ENCODE measurements around the gene TMEM131.

TMEM131 gene

DNA sequence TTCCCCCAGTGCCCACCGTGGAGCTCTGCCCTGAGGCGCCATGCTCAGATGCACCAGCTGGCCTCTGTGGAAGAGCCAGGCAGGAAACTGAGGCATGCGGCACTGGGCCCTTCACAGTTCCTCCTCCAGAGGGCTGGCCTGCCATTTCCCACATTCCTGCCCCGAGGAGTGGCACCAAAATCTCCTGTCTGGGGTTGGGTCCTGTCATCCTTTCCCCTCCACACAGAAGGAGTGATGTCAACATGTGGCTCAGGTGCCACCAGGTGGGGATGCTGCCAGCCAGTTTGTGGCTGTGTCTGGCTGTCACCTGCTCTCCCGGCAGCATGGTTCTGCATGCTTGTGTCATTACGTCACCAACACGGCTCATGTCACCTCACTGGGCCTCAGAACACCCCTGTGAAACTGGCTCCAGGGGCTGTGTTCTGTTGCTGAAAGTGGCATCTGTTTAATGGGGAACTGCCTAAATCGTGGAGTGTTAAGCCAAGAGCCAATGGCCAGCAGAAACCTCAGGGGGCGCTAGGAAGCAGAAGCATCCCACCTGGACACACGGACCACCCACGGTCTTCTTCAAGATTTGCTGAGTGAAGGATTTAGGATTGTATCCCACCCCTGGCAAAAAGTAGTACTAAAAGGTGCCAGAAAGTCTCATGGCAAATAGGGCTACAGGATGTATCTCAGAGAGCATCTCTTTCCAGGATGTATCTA, 231.0 kb downstream of the TMEM131 start (continued):
- TF ChIP-seq, protein P1, sequence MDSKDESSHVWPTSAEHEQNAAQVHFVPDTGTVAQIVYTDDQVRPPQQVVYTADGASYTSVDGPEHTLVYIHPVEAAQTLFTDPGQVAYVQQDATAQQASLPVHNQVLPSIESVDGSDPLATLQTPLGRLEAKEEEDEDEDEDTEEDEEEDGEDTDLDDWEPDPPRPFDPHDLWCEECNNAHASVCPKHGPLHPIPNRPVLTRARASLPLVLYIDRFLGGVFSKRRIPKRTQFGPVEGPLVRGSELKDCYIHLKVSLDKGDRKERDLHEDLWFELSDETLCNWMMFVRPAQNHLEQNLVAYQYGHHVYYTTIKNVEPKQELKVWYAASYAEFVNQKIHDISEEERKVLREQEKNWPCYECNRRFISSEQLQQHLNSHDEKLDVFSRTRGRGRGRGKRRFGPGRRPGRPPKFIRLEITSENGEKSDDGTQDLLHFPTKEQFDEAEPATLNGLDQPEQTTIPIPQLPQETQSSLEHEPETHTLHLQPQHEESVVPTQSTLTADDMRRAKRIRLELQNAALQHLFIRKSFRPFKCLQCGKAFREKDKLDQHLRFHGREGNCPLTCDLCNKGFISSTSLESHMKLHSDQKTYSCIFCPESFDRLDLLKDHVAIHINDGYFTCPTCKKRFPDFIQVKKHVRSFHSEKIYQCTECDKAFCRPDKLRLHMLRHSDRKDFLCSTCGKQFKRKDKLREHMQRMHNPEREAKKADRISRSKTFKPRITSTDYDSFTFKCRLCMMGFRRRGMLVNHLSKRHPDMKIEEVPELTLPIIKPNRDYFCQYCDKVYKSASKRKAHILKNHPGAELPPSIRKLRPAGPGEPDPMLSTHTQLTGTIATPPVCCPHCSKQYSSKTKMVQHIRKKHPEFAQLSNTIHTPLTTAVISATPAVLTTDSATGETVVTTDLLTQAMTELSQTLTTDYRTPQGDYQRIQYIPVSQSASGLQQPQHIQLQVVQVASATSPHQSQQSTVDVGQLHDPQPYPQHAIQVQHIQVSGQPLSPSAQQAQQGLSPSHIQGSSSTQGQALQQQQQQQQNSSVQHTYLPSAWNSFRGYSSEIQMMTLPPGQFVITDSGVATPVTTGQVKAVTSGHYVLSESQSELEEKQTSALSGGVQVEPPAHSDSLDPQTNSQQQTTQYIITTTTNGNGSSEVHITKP (tag by site-specific recombination; IDR thresholded peaks at IDR 0.05) = no peak
- no peak for TF ChIP-seq ZNF292 (tag by site-specific recombination; IDR thresholded peaks at IDR 0.05; ENCODE audit: borderline replicate concordance, low read depth)
- no peak for TF ChIP-seq ZNF19 (tag by site-specific recombination; IDR thresholded peaks at IDR 0.05; ENCODE audit: low read depth)
- TF ChIP-seq, protein P2, sequence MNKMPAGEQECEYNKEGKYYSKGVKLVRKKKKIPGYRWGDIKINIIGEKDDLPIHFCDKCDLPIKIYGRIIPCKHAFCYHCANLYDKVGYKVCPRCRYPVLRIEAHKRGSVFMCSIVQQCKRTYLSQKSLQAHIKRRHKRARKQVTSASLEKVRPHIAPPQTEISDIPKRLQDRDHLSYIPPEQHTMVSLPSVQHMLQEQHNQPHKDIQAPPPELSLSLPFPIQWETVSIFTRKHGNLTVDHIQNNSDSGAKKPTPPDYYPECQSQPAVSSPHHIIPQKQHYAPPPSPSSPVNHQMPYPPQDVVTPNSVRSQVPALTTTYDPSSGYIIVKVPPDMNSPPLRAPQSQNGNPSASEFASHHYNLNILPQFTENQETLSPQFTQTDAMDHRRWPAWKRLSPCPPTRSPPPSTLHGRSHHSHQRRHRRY (tag by site-specific recombination; IDR thresholded peaks at IDR 0.05) = no peak
- no peak for TF ChIP-seq ZNF501 (tag by site-specific recombination; IDR thresholded peaks at IDR 0.05)
- no peak for TF ChIP-seq ZNF10 (tag by site-specific recombination; IDR thresholded peaks at IDR 0.05)
- no peak for TF ChIP-seq ZNF132 (tag by site-specific recombination; IDR thresholded peaks at IDR 0.05; ENCODE audit: borderline replicate concordance)
- no peak for TF ChIP-seq ZNF211 (tag by site-specific recombination; IDR thresholded peaks at IDR 0.05; ENCODE audit: low read depth)
- TF ChIP-seq ZNF16 (tag by site-specific recombination; IDR thresholded peaks at IDR 0.05; ENCODE audit: low read depth) = no peak
- TF ChIP-seq, protein P3, sequence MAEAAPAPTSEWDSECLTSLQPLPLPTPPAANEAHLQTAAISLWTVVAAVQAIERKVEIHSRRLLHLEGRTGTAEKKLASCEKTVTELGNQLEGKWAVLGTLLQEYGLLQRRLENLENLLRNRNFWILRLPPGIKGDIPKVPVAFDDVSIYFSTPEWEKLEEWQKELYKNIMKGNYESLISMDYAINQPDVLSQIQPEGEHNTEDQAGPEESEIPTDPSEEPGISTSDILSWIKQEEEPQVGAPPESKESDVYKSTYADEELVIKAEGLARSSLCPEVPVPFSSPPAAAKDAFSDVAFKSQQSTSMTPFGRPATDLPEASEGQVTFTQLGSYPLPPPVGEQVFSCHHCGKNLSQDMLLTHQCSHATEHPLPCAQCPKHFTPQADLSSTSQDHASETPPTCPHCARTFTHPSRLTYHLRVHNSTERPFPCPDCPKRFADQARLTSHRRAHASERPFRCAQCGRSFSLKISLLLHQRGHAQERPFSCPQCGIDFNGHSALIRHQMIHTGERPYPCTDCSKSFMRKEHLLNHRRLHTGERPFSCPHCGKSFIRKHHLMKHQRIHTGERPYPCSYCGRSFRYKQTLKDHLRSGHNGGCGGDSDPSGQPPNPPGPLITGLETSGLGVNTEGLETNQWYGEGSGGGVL (tag by site-specific recombination; IDR thresholded peaks at IDR 0.05) = no peak
- TF ChIP-seq YY2 (tag by site-specific recombination; IDR thresholded peaks at IDR 0.05) = no peak
- TF ChIP-seq, protein P4, sequence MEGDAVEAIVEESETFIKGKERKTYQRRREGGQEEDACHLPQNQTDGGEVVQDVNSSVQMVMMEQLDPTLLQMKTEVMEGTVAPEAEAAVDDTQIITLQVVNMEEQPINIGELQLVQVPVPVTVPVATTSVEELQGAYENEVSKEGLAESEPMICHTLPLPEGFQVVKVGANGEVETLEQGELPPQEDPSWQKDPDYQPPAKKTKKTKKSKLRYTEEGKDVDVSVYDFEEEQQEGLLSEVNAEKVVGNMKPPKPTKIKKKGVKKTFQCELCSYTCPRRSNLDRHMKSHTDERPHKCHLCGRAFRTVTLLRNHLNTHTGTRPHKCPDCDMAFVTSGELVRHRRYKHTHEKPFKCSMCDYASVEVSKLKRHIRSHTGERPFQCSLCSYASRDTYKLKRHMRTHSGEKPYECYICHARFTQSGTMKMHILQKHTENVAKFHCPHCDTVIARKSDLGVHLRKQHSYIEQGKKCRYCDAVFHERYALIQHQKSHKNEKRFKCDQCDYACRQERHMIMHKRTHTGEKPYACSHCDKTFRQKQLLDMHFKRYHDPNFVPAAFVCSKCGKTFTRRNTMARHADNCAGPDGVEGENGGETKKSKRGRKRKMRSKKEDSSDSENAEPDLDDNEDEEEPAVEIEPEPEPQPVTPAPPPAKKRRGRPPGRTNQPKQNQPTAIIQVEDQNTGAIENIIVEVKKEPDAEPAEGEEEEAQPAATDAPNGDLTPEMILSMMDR (tag by site-specific recombination; IDR thresholded peaks at IDR 0.05) = no peak

DNA sequence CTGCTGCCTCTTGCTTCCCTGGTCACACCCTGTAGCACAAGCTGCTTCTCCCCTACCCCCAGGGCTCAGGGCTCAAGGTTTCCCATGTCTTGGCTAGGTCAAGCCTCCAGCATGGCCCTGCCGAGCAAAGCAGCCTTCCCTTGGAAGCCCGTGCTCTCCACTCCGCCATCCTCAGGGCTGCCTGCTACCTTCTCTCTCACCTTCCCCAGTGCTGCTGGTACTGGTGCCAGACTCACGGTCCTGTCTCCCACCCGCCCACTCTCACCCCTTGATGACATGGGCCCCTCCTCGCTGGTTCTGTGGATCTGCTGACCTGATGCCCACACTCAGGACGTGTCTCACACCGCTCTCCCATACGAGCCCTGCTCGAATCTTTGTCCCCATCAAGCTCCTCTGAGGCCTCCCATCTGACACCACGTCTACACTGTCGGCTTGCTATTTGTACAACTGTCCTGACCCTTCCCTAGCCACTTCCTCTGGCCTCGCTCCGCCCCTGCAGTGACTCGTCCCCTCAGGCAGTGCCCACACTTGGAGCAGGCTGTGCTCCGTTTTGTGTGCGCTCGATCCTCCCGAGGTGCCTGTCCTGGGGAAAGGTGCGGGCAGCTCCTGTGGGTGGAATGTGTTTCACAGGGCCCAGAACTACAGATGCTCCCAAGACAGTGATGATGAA, 232.4 kb downstream of the TMEM131 start:
- TF ChIP-seq ZNF140 (tag by site-specific recombination; IDR thresholded peaks at IDR 0.05) (no peak), TCF7L2 (IDR thresholded peaks at IDR 0.05; ENCODE audit: borderline replicate concordance, low read depth, low read length) (no peak), ZFP37 (tag by site-specific recombination; IDR thresholded peaks at IDR 0.05) (no peak), OVOL3 (tag by site-specific recombination; IDR thresholded peaks at IDR 0.05) (no peak), ZNF621 (tag by site-specific recombination; IDR thresholded peaks at IDR 0.05) (no peak), WT1 (tag by site-specific recombination; IDR thresholded peaks at IDR 0.05) (no peak), HOXD13 (CRISPR knock-in tag; IDR thresholded peaks at IDR 0.05; ENCODE audit: borderline replicate concordance) (no peak), ZNF433 (tag by site-specific recombination; IDR thresholded peaks at IDR 0.05; ENCODE audit: low read depth) (no peak), ZNF266 (tag by site-specific recombination; IDR thresholded peaks at IDR 0.05; ENCODE audit: low read depth) (no peak), ZNF514 (tag by site-specific recombination; IDR thresholded peaks at IDR 0.05) (no peak), ZFP41 (tag by site-specific recombination; IDR thresholded peaks at IDR 0.05; ENCODE audit: borderline replicate concordance) (no peak), ZNF555 (tag by site-specific recombination; conservative IDR thresholded peaks at IDR 0.05) (no peak), ZNF624 (tag by site-specific recombination; IDR thresholded peaks at IDR 0.05) (no peak)
- Histone ChIP-seq H3K36me3 (ENCODE audit: control insufficient read depth in 2 of 2, insufficient read depth in 1 of 2, low read length in 2 of 2) (peaks cover 0 to 78% of the 10 kb centered on the region in 2 experiments; a peak in 1 of 3 replicates), H3K4me3 (ENCODE audit: low read depth, low read length) (no peak overlapping the region), H3K9me3 (ENCODE audit: control insufficient read depth, insufficient read depth, low read depth, low read length) (no peaks in the 10 kb centered on the region), H3K4me1 (ENCODE audit: control insufficient read depth, insufficient read depth, low read length) (no peaks in the 10 kb centered on the region), H3K27ac (ENCODE audit: extremely low read depth, low read depth, low read length) (no peak overlapping the region)
- ChIA-PET CTCF (no interaction called here), POLR2A (no interaction called here)

All from HEK293 (cell line).